Liver (tissue), 9 donors: Measurements from ENCODE around the gene PHLDB3. TPM values are rescaled to one million over a fixed set of nuclear protein-coding genes. Genes with fewer than 3 reads are reported as not detected.

Experiments used
- DNase-seq: peaks from one replicate; pipeline ENCODE4 v3.0.0-alpha.2; 2017; ENCODE audit warnings: low spot score
- H3K27ac ChIP-seq, 2 donors: one replicate each; pipeline ENCODE4 v1.7.0; 2013; ENCODE audit warnings: inconsistent platforms in 2 of 2, low read length in 2 of 2, control low read depth in 1 of 2, low read depth in 1 of 2, mild to moderate bottlenecking in 1 of 2
- H3K27me3 ChIP-seq, 4 donors: one replicate each; pipeline versions ENCODE4 v1.6.1 to v1.7.0; 2013; ENCODE audit warnings: low read length in 3 of 4, inconsistent platforms in 1 of 4, mild to moderate bottlenecking in 1 of 4, moderate library complexity in 1 of 4; ENCODE audit not compliant: control insufficient read depth in 4 of 4, insufficient read depth in 4 of 4
- H3K36me3 ChIP-seq, 4 donors: one replicate each; pipeline versions ENCODE4 v1.6.1 to v1.7.0; 2013; ENCODE audit warnings: low read length in 3 of 4, mild to moderate bottlenecking in 3 of 4, low read depth in 1 of 4, moderate library complexity in 1 of 4; ENCODE audit not compliant: control insufficient read depth in 4 of 4, insufficient read depth in 3 of 4
- H3K4me1 ChIP-seq, 4 donors: one replicate each; pipeline versions ENCODE4 v1.6.1 to v1.7.0; 2013; ENCODE audit warnings: low read length in 3 of 4, mild to moderate bottlenecking in 3 of 4, moderate library complexity in 1 of 4; ENCODE audit not compliant: control insufficient read depth in 4 of 4, insufficient read depth in 4 of 4
- H3K4me3 ChIP-seq, 3 donors: one replicate each; pipeline versions ENCODE4 v1.6.1 to v1.7.0; 2013; ENCODE audit warnings: low read length in 3 of 3, control low read depth in 1 of 3, low read depth in 1 of 3, mild to moderate bottlenecking in 1 of 3
- H3K9ac ChIP-seq, 2 donors: one replicate each; pipeline ENCODE4 v1.7.0; 2013; ENCODE audit warnings: low read length in 2 of 2, mild to moderate bottlenecking in 2 of 2, moderate library complexity in 2 of 2, control low read depth in 1 of 2, low read depth in 1 of 2
- H3K9me3 ChIP-seq, 4 donors: one replicate each; pipeline versions ENCODE4 v1.6.1 to v1.7.0; 2013; ENCODE audit warnings: low read length in 3 of 4; ENCODE audit not compliant: control insufficient read depth in 4 of 4
- ATF3 ChIP-seq: IDR thresholded peaks from 2 replicates; pipeline ENCODE4 v1.6.1; 2016; ENCODE audit warnings: antibody characterized with exemption
- CTCF ChIP-seq: fragments of 150-350 bp; IDR thresholded peaks from 2 replicates; pipeline ENCODE4 v1.5.1; 2017; ENCODE audit warnings: improper control_type of control experiment, low read depth, low read length; ENCODE audit not compliant: missing input control
- EGR1 ChIP-seq, 2 donors: IDR thresholded peaks; 2 replicates each; pipeline ENCODE4 v1.6.1; 2016 to 2018; ENCODE audit warnings: antibody characterized with exemption in 2 of 2, low read depth in 2 of 2
- FOXA1 ChIP-seq: IDR thresholded peaks from 2 replicates; pipeline ENCODE4 v1.6.1; 2016; ENCODE audit warnings: antibody characterized with exemption
- FOXA2 ChIP-seq: IDR thresholded peaks from 2 replicates; pipeline ENCODE4 v1.6.1; 2016; ENCODE audit warnings: antibody characterized with exemption
- HNF4A ChIP-seq, 2 donors: conservative IDR thresholded peaks; 2 replicates each; pipeline ENCODE4 v1.6.1; 2016; ENCODE audit warnings: antibody characterized with exemption in 2 of 2, mild to moderate bottlenecking in 2 of 2
- HNF4G ChIP-seq: IDR thresholded peaks from 2 replicates; pipeline ENCODE4 v1.6.1; 2016; ENCODE audit warnings: antibody characterized with exemption
- JUND ChIP-seq, 2 donors: IDR thresholded peaks; 2 replicates each; pipeline ENCODE4 v1.6.1; 2016; ENCODE audit warnings: antibody characterized with exemption in 2 of 2
- RAD21 ChIP-seq, 2 donors: IDR thresholded peaks; 2 replicates each; pipeline ENCODE4 v1.6.1; 2016; ENCODE audit warnings: antibody characterized with exemption in 2 of 2, mild to moderate bottlenecking in 2 of 2
- REST ChIP-seq: IDR thresholded peaks from 2 replicates; pipeline ENCODE4 v1.6.1; 2016; ENCODE audit warnings: antibody characterized with exemption, mild to moderate bottlenecking
- RXRA ChIP-seq, 2 donors: IDR thresholded peaks; 2 replicates each; pipeline ENCODE4 v1.6.1; 2017 to 2018; ENCODE audit warnings: antibody characterized with exemption in 2 of 2, mild to moderate bottlenecking in 1 of 2
- TAF1 ChIP-seq: conservative IDR thresholded peaks from 2 replicates; pipeline ENCODE4 v1.6.1; 2016; ENCODE audit warnings: antibody characterized with exemption, mild to moderate bottlenecking
- YY1 ChIP-seq: IDR thresholded peaks from 2 replicates; pipeline ENCODE4 v1.6.1; 2016; ENCODE audit warnings: antibody characterized with exemption, mild to moderate bottlenecking
- ZBTB33 ChIP-seq: IDR thresholded peaks from 2 replicates; pipeline ENCODE4 v1.6.1; 2016; ENCODE audit warnings: antibody characterized with exemption
- WGBS: extraction: QIAGEN DNeasy Blood & Tissue Kit; methylation state at CpG from one replicate; pipeline ENCODE4 v1.1.7; 2013; 5-methylcytosine and 5-hydroxymethylcytosine counted together
- polyA plus RNA-seq, 2 donors: library from polyadenylated mRNA; stranded (reverse) in 1 of 2; unstranded in 1 of 2; fragments of 200-250 nt in 1 of 2; fragments of >200 nt in 1 of 2; fragmentation: Nextera tagmentation in 1 of 2; extraction: Ambion mirVana in 1 of 2; gene quantifications; one replicate each; pipeline versions ENCODE4 v1.2.1 to v1.2.3, GENCODE V29; 2013 to 2015
- total RNA-seq, 2 donors: library from RNA; depleted of rRNA; stranded (reverse); fragments of >200 nt; gene quantifications; one replicate each; pipeline ENCODE4 v1.2.3, GENCODE V29; 2014
- TF ChIP-seq, protein P1 (sequence below): IDR thresholded peaks from 2 replicates; pipeline ENCODE4 v1.6.1; 2016; ENCODE audit warnings: antibody characterized with exemption
- donor health status: healthy.
- donor health status: healthy.
- donor health status: healthy.
- donor health status: healthy.
- donor health status: healthy.

PHLDB3 gene
- total and polyA plus RNA-seq, 4 donors: 10.6 to 18.2 (median 11.7) TPM

- H3K9ac ChIP-seq: no peak overlapping the region
Measured at GRCh38 chr19:43498233-43498842, 6.2 kb downstream of the PHLDB3 start.

More at GRCh38 chr19:43498233-43498842, 6.2 kb downstream of the PHLDB3 start:
- Histone ChIP-seq H3K27ac (peak overlapping the region; percentile 76 to 83), H3K9me3 (no peaks in the 10 kb centered on the region), H3K4me1 (peaks cover 15 to 47% (median 34%) of the 10 kb centered on the region in 4 donors), H3K27me3 (no peaks in the 10 kb centered on the region), H3K36me3 (peaks cover 4 to 17% (median 9%) of the 10 kb centered on the region in 4 donors), H3K4me3 (no peak overlapping the region)
- 69% methylated on average over 5 of the region's 5 CpGs for WGBS
- no peak for DNase-seq
- TF ChIP-seq RXRA (IDR thresholded peaks at IDR 0.05): no peak
- TF ChIP-seq JUND (IDR thresholded peaks at IDR 0.05): no peak
- TF ChIP-seq FOXA1: no peak
- TF ChIP-seq HNF4G: no peak
- TF ChIP-seq EGR1 (IDR thresholded peaks at IDR 0.05; ENCODE audit: low read depth in 2 of 2): no peak
- no peak for TF ChIP-seq CTCF
- TF ChIP-seq ZBTB33: no peak
- TF ChIP-seq YY1: no peak
- TF ChIP-seq REST: no peak
- no peak for TF ChIP-seq TAF1
- no peak for TF ChIP-seq HNF4A (conservative IDR thresholded peaks at IDR 0.05)
- TF ChIP-seq, protein P1, sequence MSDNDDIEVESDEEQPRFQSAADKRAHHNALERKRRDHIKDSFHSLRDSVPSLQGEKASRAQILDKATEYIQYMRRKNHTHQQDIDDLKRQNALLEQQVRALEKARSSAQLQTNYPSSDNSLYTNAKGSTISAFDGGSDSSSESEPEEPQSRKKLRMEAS: no peak
- TF ChIP-seq RAD21 (IDR thresholded peaks at IDR 0.05): no peak
- TF ChIP-seq FOXA2: no peak
- no peak for TF ChIP-seq ATF3
